Stomach (tissue), 9 donors: ENCODE data around the gene TTYH3. TPM values are rescaled to one million over a fixed set of nuclear protein-coding genes. Genes with fewer than 3 reads are reported as not detected.

ENCODE experiments used
- DNase-seq, 2 donors: peaks; one replicate each; pipeline versions ENCODE4 v3.0.0 to v3.0.0-alpha.2; 2013 to 2019
- H3K27ac ChIP-seq, 5 donors: fragments of 200-600 bp in 4 of 5; sonication (generic) in 4 of 5; one replicate each; pipeline ENCODE4 v1.5.1; 2013 to 2019; ENCODE audit warnings: mild to moderate bottlenecking in 1 of 5, moderate library complexity in 1 of 5
- H3K27me3 ChIP-seq, 3 donors: fragments of 200-600 bp; sonication (generic); one replicate each; pipeline ENCODE4 v1.5.1; 2017 to 2019; ENCODE audit warnings: mixed run types in 1 of 3
- H3K36me3 ChIP-seq, 4 donors: fragments of 200-600 bp; sonication (generic); 1 replicate in 3 of 4; 2 replicates in 1 of 4; pipeline ENCODE4 v1.5.1; 2016 to 2019
- H3K4me1 ChIP-seq, 4 donors: fragments of 200-600 bp; sonication (generic); one replicate each; pipeline ENCODE4 v1.5.1; 2016 to 2019
- H3K4me3 ChIP-seq, 4 donors: fragments of 200-600 bp; sonication (generic) in 3 of 4; one replicate each; pipeline ENCODE4 v1.5.1; 2016 to 2019; ENCODE audit warnings: mild to moderate bottlenecking in 1 of 4
- H3K9me3 ChIP-seq, 4 donors: fragments of 200-600 bp; sonication (generic); one replicate each; pipeline ENCODE4 v1.5.1; 2016 to 2019
- CTCF ChIP-seq, 7 experiments: fragments of 450-650 bp in 4 of 7; fragments of 200-600 bp in 3 of 7; sonication (generic) in 3 of 7; IDR thresholded peaks; one replicate each; pipeline ENCODE4 v1.5.1; 2016 to 2019; ENCODE audit warnings: antibody characterized with exemption in 7 of 7, control low read depth in 2 of 7, mild to moderate bottlenecking in 1 of 7
- EP300 ChIP-seq: sonication (generic); formaldehyde crosslinking; IDR thresholded peaks from one replicate; pipeline ENCODE4 v1.6.1; 2017; ENCODE audit warnings: antibody characterized with exemption
- POLR2A ChIP-seq, 4 donors: fragments of 450-650 bp; IDR thresholded peaks; one replicate each; pipeline ENCODE4 v1.6.1; 2016; ENCODE audit warnings: antibody characterized with exemption in 4 of 4, control low read depth in 2 of 4, mild to moderate bottlenecking in 1 of 4, moderate library complexity in 1 of 4
- POLR2AphosphoS5 ChIP-seq, 3 donors: sonication (generic); formaldehyde crosslinking; IDR thresholded peaks; one replicate each; pipeline ENCODE4 v1.6.1; 2016; ENCODE audit warnings: antibody characterized with exemption in 3 of 3
- WGBS, 5 donors: extraction: QIAGEN DNeasy Blood & Tissue Kit in 3 of 5; methylation state at CpG; one replicate each; pipeline versions ENCODE4 v1.1.5 to v1.1.7; 2013 to 2018; 5-methylcytosine and 5-hydroxymethylcytosine counted together
- intact Hi-C: fragments of 100-400 bp; cut with DNase I; formaldehyde crosslinking; loops from one replicate; pipeline ENCODE4 v1.15.1; 2023; ENCODE audit warnings: low total_unique reads
- polyA plus RNA-seq, 3 donors: library from polyadenylated mRNA; stranded (reverse); fragments of 200-250 nt; gene quantifications; one replicate each; pipeline ENCODE4 v1.2.3, GENCODE V29; 2013
- total RNA-seq, 5 donors: library from RNA; depleted of rRNA; stranded (reverse); fragments of >200 nt; gene quantifications; one replicate each; pipeline versions ENCODE4 v1.1.0 to v1.2.3, GENCODE V29; 2014 to 2016
- donor health status: healthy with polysubstance abuse.
- donor health status: Bipolar disorder and iron deficiency.
- donor health status: healthy.

TTYH3 gene
- total and polyA plus RNA-seq, 8 donors = 4.1 to 79.1 (median 16.2) TPM

GRCh38 chr7:2639695-2640481 lies 8.1 kb downstream of the TTYH3 start:
- peak overlapping the region in 4 of 5 donors; percentile 79 to 86 (median 84) for H3K27ac ChIP-seq
- no peak for TF ChIP-seq CTCF (IDR thresholded peaks at IDR 0.05)
- TF ChIP-seq EP300 = no peak
- TF ChIP-seq POLR2AphosphoS5 (IDR thresholded peaks at IDR 0.05) = no peak
- TF ChIP-seq POLR2A (IDR thresholded peaks at IDR 0.05) = no peak
- H3K27me3 ChIP-seq = no peaks in the 10 kb centered on the region
- H3K36me3 ChIP-seq = no peaks in the 10 kb centered on the region
- no peak overlapping the region for H3K4me3 ChIP-seq
- DNase-seq = no peak
- intact Hi-C loops = no loop called here
- H3K4me1 ChIP-seq = peaks cover 27 to 91% (median 73%) of the 10 kb centered on the region in 4 donors
- H3K9me3 ChIP-seq = no peaks in the 10 kb centered on the region
- WGBS, 5 donors = 81 to 87% (median 86%) methylated on average over 27 to 37 of the region's 37 CpGs

GRCh38 chr7:2640482-2640830 lies 8.7 kb downstream of the TTYH3 start:
- Histone ChIP-seq H3K4me1 (peaks cover 32 to 89% (median 70%) of the 10 kb centered on the region in 4 donors), H3K27ac (peak overlapping the region; percentile 61 to 86 (median 83)), H3K36me3 (no peaks in the 10 kb centered on the region), H3K4me3 (no peak overlapping the region), H3K9me3 (no peaks in the 10 kb centered on the region), H3K27me3 (no peaks in the 10 kb centered on the region)
- WGBS, 5 donors = 35 to 100% (median 47%) methylated on average over 1 to 12 of the region's 12 CpGs
- intact Hi-C loops = no loop called here
- DNase-seq = peak in 1 of 2 donors; percentile 72
- TF ChIP-seq POLR2AphosphoS5 (IDR thresholded peaks at IDR 0.05) = no peak
- peak in 1 of 7 experiments; percentile 17 for TF ChIP-seq CTCF (IDR thresholded peaks at IDR 0.05)

- intact Hi-C loops = no loop called here
- WGBS, 5 donors = 48 to 81% (median 67%) methylated on average over 3 to 9 of the region's 9 CpGs
- no peak for DNase-seq
These were observed 9.1 kb downstream of the TTYH3 start for GRCh38 chr7:2640846-2641316.

More at GRCh38 chr7:2640846-2641316, 9.1 kb downstream of the TTYH3 start:
- H3K27me3 ChIP-seq = no peaks in the 10 kb centered on the region
- TF ChIP-seq EP300 (no peak), CTCF (IDR thresholded peaks at IDR 0.05) (no peak), POLR2A (IDR thresholded peaks at IDR 0.05) (no peak), POLR2AphosphoS5 (IDR thresholded peaks at IDR 0.05) (no peak)
- H3K4me3 ChIP-seq = peak overlapping the region; percentile 11 to 30 (median 20)
- no peaks in the 10 kb centered on the region for H3K9me3 ChIP-seq
- peaks cover 32 to 89% (median 69%) of the 10 kb centered on the region in 4 donors for H3K4me1 ChIP-seq
- H3K27ac ChIP-seq = peak overlapping the region; percentile 61 to 86 (median 83)
- no peaks in the 10 kb centered on the region for H3K36me3 ChIP-seq
